MM.1S (cell line): Measurements from ENCODE around the gene NEK6.

Experiments used
- EZH2 ChIP-seq: fragments of 300-600 bp; sonication (generic); optimal IDR thresholded peaks from 2 replicates; pipeline ENCODE3; 2017; ENCODE audit warnings: low read depth, mild to moderate bottlenecking, antibody characterized with exemption, low read length, mixed read lengths
- TF ChIP-seq, protein P1 (sequence below): fragments of 300-600 bp; sonication (generic); IDR thresholded peaks from 2 replicates; pipeline ENCODE4 v1.5.1; 2016; ENCODE audit warnings: antibody characterized with exemption, low read length, mixed read lengths

DNA sequence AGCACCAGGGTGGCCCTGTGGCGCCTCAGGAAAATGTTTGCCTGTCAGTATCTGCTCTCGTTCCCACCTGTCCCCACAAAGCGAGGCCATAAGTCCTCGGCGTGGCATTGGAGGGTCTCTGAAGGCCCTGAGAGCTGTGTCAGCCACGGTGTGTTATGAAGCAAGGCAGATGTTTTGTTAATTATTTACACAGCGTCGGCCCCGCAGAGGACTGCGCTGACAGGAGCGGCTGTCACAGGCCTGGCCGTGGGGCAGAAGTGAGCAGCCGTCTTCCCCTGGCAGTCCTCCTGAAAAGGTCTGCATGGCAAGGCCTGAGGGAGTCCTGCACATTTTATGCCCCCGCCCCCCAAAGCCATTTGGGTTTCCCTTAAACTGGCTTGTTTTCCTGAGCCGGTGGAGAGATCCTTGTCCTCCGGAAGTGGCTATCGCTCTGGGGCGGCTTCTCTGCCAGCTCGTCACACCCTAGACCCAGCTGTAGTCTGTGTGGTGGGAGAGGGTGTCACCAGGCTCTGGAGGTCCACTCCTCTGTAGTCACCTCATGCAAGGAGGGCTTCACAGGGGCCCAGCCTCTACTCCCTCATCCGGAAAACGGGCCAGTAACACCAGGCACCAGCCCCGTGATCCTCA lies 6.2 kb downstream of the NEK6 start:
- TF ChIP-seq, protein P1, sequence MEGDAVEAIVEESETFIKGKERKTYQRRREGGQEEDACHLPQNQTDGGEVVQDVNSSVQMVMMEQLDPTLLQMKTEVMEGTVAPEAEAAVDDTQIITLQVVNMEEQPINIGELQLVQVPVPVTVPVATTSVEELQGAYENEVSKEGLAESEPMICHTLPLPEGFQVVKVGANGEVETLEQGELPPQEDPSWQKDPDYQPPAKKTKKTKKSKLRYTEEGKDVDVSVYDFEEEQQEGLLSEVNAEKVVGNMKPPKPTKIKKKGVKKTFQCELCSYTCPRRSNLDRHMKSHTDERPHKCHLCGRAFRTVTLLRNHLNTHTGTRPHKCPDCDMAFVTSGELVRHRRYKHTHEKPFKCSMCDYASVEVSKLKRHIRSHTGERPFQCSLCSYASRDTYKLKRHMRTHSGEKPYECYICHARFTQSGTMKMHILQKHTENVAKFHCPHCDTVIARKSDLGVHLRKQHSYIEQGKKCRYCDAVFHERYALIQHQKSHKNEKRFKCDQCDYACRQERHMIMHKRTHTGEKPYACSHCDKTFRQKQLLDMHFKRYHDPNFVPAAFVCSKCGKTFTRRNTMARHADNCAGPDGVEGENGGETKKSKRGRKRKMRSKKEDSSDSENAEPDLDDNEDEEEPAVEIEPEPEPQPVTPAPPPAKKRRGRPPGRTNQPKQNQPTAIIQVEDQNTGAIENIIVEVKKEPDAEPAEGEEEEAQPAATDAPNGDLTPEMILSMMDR, result no peak
- TF ChIP-seq EZH2, result no peak
